Lower leg skin (tissue), 3 donors: ENCODE measurements around the gene CRIP3.

Experiments used
- CTCF ChIP-seq, 3 donors: fragments of 450-650 bp; IDR thresholded peaks; one replicate each; pipeline ENCODE4 v1.5.1; 2016; ENCODE audit warnings: antibody characterized with exemption in 3 of 3, mild to moderate bottlenecking in 3 of 3, moderate library complexity in 2 of 3
- POLR2A ChIP-seq, 2 donors: fragments of 450-650 bp; IDR thresholded peaks; one replicate each; pipeline ENCODE4 v1.6.1; 2016 to 2017; ENCODE audit warnings: antibody characterized with exemption in 2 of 2, mild to moderate bottlenecking in 1 of 2, moderate library complexity in 1 of 2

- TF ChIP-seq POLR2A (IDR thresholded peaks at IDR 0.05) (no peak), CTCF (IDR thresholded peaks at IDR 0.05) (no peak)
These were observed 16.3 kb downstream of the CRIP3 start for GRCh38 chr6:43292341-43292740.
